A549 (cell line): Measurements from ENCODE around the gene CCNE1.

Experiments
- BHLHE40 ChIP-seq: IDR thresholded peaks from 2 replicates; pipeline ENCODE4 v1.6.1; 2012; ENCODE audit warnings: low read depth, low read length, inconsistent platforms
- CHD4 ChIP-seq: fragments of 200-600 bp; sonication (generic); IDR thresholded peaks from 2 replicates; pipeline ENCODE4 v1.6.1; 2016; ENCODE audit warnings: antibody characterized with exemption, mild to moderate bottlenecking, borderline replicate concordance
- HDAC2 ChIP-seq: fragments of 200-600 bp; sonication (generic); IDR thresholded peaks from 2 replicates; pipeline ENCODE4 v1.6.1; 2016
- HOXB5 ChIP-seq: fragments of 250-450 bp; sonication (Bioruptor Pico); IDR thresholded peaks from 2 replicates; pipeline ENCODE4 v1.5.0; 2020; ENCODE audit warnings: mild to moderate bottlenecking, moderate library complexity
- NR3C1 ChIP-seq: fragments of >200 bp; sonication (Bioruptor Twin); formaldehyde crosslinking; IDR thresholded peaks from 3 replicates; pipeline ENCODE4 v1.6.1; 2017
- PHF8 ChIP-seq: fragments of 200-600 bp; sonication (generic); IDR thresholded peaks from 2 replicates; pipeline ENCODE4 v1.6.1; 2016; ENCODE audit warnings: low read depth, mild to moderate bottlenecking, antibody characterized with exemption, moderate library complexity, borderline replicate concordance
- POLR2A ChIP-seq: IDR thresholded peaks from 2 replicates; pipeline ENCODE4 v1.6.1; 2012; ENCODE audit warnings: mild to moderate bottlenecking, low read length
- RFX5 ChIP-seq: fragments of 450-650 bp; IDR thresholded peaks from 2 replicates; pipeline ENCODE4 v1.7.1; 2014; ENCODE audit warnings: antibody characterized with exemption, mild to moderate bottlenecking, moderate library complexity
- ZFP36 ChIP-seq: fragments of 450-650 bp; IDR thresholded peaks from 2 replicates; pipeline ENCODE4 v1.6.1; 2014; ENCODE audit warnings: borderline replicate concordance; ENCODE audit not compliant: partially characterized antibody
- TF ChIP-seq, protein P1 (sequence below): fragments of >200 bp; sonication (Bioruptor Twin); formaldehyde crosslinking; IDR thresholded peaks from 3 replicates; pipeline ENCODE4 v1.5.1; 2016
- TF ChIP-seq, protein P2 (sequence below): IDR thresholded peaks from 2 replicates; pipeline ENCODE4 v1.6.1; 2012
- TF ChIP-seq, protein P3 (sequence below): fragments of 200-600 bp; sonication (generic); IDR thresholded peaks from 2 replicates; pipeline ENCODE4 v1.6.1; 2016; ENCODE audit warnings: antibody characterized with exemption, mild to moderate bottlenecking, moderate library complexity
- TF ChIP-seq, protein P4 (sequence below): fragments of 450-650 bp; IDR thresholded peaks from 2 replicates; pipeline ENCODE4 v1.6.1; 2014; ENCODE audit warnings: antibody characterized with exemption

DNA sequence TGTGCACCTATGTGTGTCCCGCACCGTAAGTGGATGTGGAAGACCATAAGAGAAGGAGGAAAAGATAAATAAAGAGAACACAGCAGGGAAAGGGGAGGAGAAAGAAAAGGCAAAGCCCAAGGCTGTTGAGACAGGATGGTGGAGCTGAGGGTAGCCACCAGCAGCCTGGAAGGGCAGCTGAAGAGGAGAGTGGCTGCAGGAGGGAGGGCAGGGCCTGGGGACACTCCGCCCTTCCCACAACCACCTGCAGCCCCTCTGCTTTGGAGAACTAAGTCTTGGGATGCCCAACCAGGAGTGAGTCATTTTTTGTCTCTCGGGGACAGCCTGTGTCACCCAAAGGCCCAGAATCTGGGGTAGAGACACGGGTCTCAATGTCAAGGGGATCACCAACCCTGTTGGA, 26.4 kb upstream of the CCNE1 start:
- TF ChIP-seq CHD4 (no peak), POLR2A (no peak), ZFP36 (no peak), BHLHE40 (no peak), HOXB5 (CRISPR knock-in tag) (no peak), HDAC2 (no peak), PHF8 (no peak), RFX5 (no peak), NR3C1 (no peak)
- TF ChIP-seq, protein P1, sequence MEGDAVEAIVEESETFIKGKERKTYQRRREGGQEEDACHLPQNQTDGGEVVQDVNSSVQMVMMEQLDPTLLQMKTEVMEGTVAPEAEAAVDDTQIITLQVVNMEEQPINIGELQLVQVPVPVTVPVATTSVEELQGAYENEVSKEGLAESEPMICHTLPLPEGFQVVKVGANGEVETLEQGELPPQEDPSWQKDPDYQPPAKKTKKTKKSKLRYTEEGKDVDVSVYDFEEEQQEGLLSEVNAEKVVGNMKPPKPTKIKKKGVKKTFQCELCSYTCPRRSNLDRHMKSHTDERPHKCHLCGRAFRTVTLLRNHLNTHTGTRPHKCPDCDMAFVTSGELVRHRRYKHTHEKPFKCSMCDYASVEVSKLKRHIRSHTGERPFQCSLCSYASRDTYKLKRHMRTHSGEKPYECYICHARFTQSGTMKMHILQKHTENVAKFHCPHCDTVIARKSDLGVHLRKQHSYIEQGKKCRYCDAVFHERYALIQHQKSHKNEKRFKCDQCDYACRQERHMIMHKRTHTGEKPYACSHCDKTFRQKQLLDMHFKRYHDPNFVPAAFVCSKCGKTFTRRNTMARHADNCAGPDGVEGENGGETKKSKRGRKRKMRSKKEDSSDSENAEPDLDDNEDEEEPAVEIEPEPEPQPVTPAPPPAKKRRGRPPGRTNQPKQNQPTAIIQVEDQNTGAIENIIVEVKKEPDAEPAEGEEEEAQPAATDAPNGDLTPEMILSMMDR = no peak
- TF ChIP-seq, protein P2, sequence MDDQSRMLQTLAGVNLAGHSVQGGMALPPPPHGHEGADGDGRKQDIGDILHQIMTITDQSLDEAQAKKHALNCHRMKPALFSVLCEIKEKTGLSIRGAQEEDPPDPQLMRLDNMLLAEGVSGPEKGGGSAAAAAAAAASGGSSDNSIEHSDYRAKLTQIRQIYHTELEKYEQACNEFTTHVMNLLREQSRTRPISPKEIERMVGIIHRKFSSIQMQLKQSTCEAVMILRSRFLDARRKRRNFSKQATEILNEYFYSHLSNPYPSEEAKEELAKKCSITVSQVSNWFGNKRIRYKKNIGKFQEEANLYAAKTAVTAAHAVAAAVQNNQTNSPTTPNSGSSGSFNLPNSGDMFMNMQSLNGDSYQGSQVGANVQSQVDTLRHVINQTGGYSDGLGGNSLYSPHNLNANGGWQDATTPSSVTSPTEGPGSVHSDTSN = no peak
- TF ChIP-seq, protein P3, sequence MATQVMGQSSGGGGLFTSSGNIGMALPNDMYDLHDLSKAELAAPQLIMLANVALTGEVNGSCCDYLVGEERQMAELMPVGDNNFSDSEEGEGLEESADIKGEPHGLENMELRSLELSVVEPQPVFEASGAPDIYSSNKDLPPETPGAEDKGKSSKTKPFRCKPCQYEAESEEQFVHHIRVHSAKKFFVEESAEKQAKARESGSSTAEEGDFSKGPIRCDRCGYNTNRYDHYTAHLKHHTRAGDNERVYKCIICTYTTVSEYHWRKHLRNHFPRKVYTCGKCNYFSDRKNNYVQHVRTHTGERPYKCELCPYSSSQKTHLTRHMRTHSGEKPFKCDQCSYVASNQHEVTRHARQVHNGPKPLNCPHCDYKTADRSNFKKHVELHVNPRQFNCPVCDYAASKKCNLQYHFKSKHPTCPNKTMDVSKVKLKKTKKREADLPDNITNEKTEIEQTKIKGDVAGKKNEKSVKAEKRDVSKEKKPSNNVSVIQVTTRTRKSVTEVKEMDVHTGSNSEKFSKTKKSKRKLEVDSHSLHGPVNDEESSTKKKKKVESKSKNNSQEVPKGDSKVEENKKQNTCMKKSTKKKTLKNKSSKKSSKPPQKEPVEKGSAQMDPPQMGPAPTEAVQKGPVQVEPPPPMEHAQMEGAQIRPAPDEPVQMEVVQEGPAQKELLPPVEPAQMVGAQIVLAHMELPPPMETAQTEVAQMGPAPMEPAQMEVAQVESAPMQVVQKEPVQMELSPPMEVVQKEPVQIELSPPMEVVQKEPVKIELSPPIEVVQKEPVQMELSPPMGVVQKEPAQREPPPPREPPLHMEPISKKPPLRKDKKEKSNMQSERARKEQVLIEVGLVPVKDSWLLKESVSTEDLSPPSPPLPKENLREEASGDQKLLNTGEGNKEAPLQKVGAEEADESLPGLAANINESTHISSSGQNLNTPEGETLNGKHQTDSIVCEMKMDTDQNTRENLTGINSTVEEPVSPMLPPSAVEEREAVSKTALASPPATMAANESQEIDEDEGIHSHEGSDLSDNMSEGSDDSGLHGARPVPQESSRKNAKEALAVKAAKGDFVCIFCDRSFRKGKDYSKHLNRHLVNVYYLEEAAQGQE = no peak
- TF ChIP-seq, protein P4, sequence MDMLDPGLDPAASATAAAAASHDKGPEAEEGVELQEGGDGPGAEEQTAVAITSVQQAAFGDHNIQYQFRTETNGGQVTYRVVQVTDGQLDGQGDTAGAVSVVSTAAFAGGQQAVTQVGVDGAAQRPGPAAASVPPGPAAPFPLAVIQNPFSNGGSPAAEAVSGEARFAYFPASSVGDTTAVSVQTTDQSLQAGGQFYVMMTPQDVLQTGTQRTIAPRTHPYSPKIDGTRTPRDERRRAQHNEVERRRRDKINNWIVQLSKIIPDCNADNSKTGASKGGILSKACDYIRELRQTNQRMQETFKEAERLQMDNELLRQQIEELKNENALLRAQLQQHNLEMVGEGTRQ = no peak
